Mesendoderm (in vitro differentiated cells): ENCODE results near the gene TRAPPC1.

Source experiments
- DNase-seq: peaks from one replicate; pipeline ENCODE4 v3.0.0; 2013
- H2AK5ac ChIP-seq: 2 replicates; pipeline ENCODE4 v1.6.1; 2013; ENCODE audit warnings: low read length, inconsistent platforms
- H2BK120ac ChIP-seq: 2 replicates; pipeline ENCODE4 v1.6.1; 2013; ENCODE audit warnings: low read depth, mild to moderate bottlenecking, low read length, moderate library complexity, mixed read lengths
- H2BK15ac ChIP-seq: replicated peaks from 2 replicates; pipeline ENCODE4 v1.6.1; 2013; ENCODE audit warnings: low read depth, mild to moderate bottlenecking, moderate library complexity
- H2BK5ac ChIP-seq: 2 replicates; pipeline ENCODE4 v1.6.1; 2013; ENCODE audit warnings: low read length, inconsistent platforms
- H3K18ac ChIP-seq: 2 replicates; pipeline ENCODE4 v1.6.1; 2013; ENCODE audit warnings: mild to moderate bottlenecking, low read length, mixed read lengths
- H3K23ac ChIP-seq: one replicate; pipeline ENCODE4 v1.6.1; 2013; ENCODE audit warnings: low read length
- H3K27ac ChIP-seq: 2 replicates; pipeline ENCODE4 v1.5.1; 2013; ENCODE audit warnings: low read depth, mild to moderate bottlenecking, inconsistent platforms, low read length, moderate library complexity
- H3K27me3 ChIP-seq: 2 replicates; pipeline ENCODE4 v1.6.1; 2013; ENCODE audit warnings: low read length, control low read depth, mild to moderate bottlenecking, inconsistent platforms; ENCODE audit not compliant: insufficient read depth, poor library complexity
- H3K36me3 ChIP-seq: 2 replicates; pipeline ENCODE4 v1.6.1; 2013; ENCODE audit warnings: low read length, inconsistent platforms; ENCODE audit not compliant: control insufficient read depth, insufficient read depth
- H3K4ac ChIP-seq: one replicate; pipeline ENCODE4 v1.6.1; 2013; ENCODE audit warnings: low read depth, mild to moderate bottlenecking, low read length, moderate library complexity
- H3K4me1 ChIP-seq: 2 replicates; pipeline ENCODE4 v1.6.1; 2013; ENCODE audit warnings: low read depth, low read length, inconsistent platforms; ENCODE audit not compliant: control insufficient read depth
- H3K4me2 ChIP-seq: 2 replicates; pipeline ENCODE4 v1.6.1; 2013; ENCODE audit warnings: low read length
- H3K4me3 ChIP-seq: 2 replicates; pipeline ENCODE4 v1.5.1; 2013; ENCODE audit warnings: mild to moderate bottlenecking, low read length
- H3K56ac ChIP-seq: one replicate; pipeline ENCODE4 v1.6.1; 2013; ENCODE audit warnings: low read length
- H3K79me1 ChIP-seq: 2 replicates; pipeline ENCODE4 v1.6.1; 2013; ENCODE audit warnings: low read length, inconsistent platforms
- H3K79me2 ChIP-seq: 2 replicates; pipeline ENCODE4 v1.6.1; 2013; ENCODE audit warnings: mild to moderate bottlenecking, low read length; ENCODE audit not compliant: control insufficient read depth, insufficient read depth
- H3K9ac ChIP-seq: 2 replicates; pipeline ENCODE4 v1.6.1; 2013; ENCODE audit warnings: low read length, inconsistent platforms
- H4K5ac ChIP-seq: one replicate; pipeline ENCODE4 v1.6.1; 2013; ENCODE audit warnings: low read length
- H4K8ac ChIP-seq: one replicate; pipeline ENCODE4 v1.6.1; 2013; ENCODE audit warnings: low read depth, mild to moderate bottlenecking, control low read depth, low read length, moderate library complexity
- WGBS: extraction: QIAGEN DNeasy Blood & Tissue Kit; methylation state at CpG from one replicate; pipeline ENCODE4 v1.1.7; 2013; ENCODE audit warnings: low lambda C conversion rate, missing lambda C conversion rate; ENCODE audit not compliant: insufficient coverage; ENCODE audit errors: extremely low coverage; 5-methylcytosine and 5-hydroxymethylcytosine counted together

The TRAPPC1 gene

GRCh38 chr17:7929158-7930023 lies 2.4 kb downstream of the TRAPPC1 start, which contains the start of gene KCNAB3:
Gene KCNAB3, minus strand, starts transcription at chr17:7929856. Its CDS starts 421 bp downstream, at chr17:7929435.
- H3K36me3 ChIP-seq, result no peaks in the 10 kb centered on the region
- H3K4ac ChIP-seq, result no peak within 1 kb of the TSS
- H2BK15ac ChIP-seq, result no peak within 1 kb of the TSS
- H3K79me1 ChIP-seq, result peaks cover 9% of the 10 kb centered on the region
- H3K23ac ChIP-seq, result no peak within 1 kb of the TSS
- no peak within 1 kb of the TSS for H2BK5ac ChIP-seq
- H3K27me3 ChIP-seq, result peaks cover 11% of the 10 kb centered on the region
- H3K18ac ChIP-seq, result peak within 1 kb of the TSS; percentile 31
- H3K56ac ChIP-seq, result peak within 1 kb of the TSS; percentile 73
- peaks cover 2% of the 10 kb centered on the region for H3K79me2 ChIP-seq
- no peak within 1 kb of the TSS for H2BK120ac ChIP-seq
- H4K8ac ChIP-seq, result no peak within 1 kb of the TSS
- peak within 1 kb of the TSS; percentile 84 for H3K4me2 ChIP-seq
- no peak within 1 kb of the TSS for H2AK5ac ChIP-seq
- WGBS, result no CpG with 5 or more reads among the region's 67 CpGs
- no peak within 1 kb of the TSS for H3K27ac ChIP-seq
- H3K9ac ChIP-seq, result peak within 1 kb of the TSS; percentile 48
- peak; percentile 89 for DNase-seq
- H4K5ac ChIP-seq, result no peak within 1 kb of the TSS
- peaks cover 5% of the 10 kb centered on the region for H3K4me1 ChIP-seq
- H3K4me3 ChIP-seq, result no peak within 1 kb of the TSS

- H3K27me3 ChIP-seq, result peaks cover 17% of the 10 kb centered on the region
Measured at GRCh38 chr17:7927596-7927995, 4.2 kb downstream of the TRAPPC1 start.

GRCh38 chr17:7922845-7923628 lies 8.7 kb downstream of the TRAPPC1 start:
- no peak overlapping the region for H3K27ac ChIP-seq
- H3K18ac ChIP-seq, result no peak overlapping the region
- no peak overlapping the region for H2BK15ac ChIP-seq
- no peak overlapping the region for H2BK120ac ChIP-seq
- H2BK5ac ChIP-seq, result no peak overlapping the region
- no peak overlapping the region for H2AK5ac ChIP-seq
- no peaks in the 10 kb centered on the region for H3K36me3 ChIP-seq
- H3K79me1 ChIP-seq, result no peaks in the 10 kb centered on the region
- H3K4me3 ChIP-seq, result no peak overlapping the region
- no peak overlapping the region for H4K8ac ChIP-seq
- H3K27me3 ChIP-seq, result peaks cover 14% of the 10 kb centered on the region
- H3K4me1 ChIP-seq, result peaks cover 4% of the 10 kb centered on the region
- H3K23ac ChIP-seq, result no peak overlapping the region
- no peak overlapping the region for H3K4ac ChIP-seq
- WGBS, result no CpG with 5 or more reads among the region's 45 CpGs
- peak overlapping the region; percentile 83 for H3K56ac ChIP-seq
- H4K5ac ChIP-seq, result no peak overlapping the region
- H3K9ac ChIP-seq, result peak overlapping the region; percentile 64
- H3K79me2 ChIP-seq, result no peaks in the 10 kb centered on the region
- peak overlapping the region; percentile 67 for H3K4me2 ChIP-seq
- DNase-seq, result peak; percentile 87

More at GRCh38 chr17:7927596-7927995, 4.2 kb downstream of the TRAPPC1 start:
- H3K4ac ChIP-seq, result no peak overlapping the region
- no peak overlapping the region for H3K18ac ChIP-seq
- H3K4me3 ChIP-seq, result no peak overlapping the region
- H3K9ac ChIP-seq, result no peak overlapping the region
- peaks cover 2% of the 10 kb centered on the region for H3K79me1 ChIP-seq
- no peaks in the 10 kb centered on the region for H3K79me2 ChIP-seq
- H4K8ac ChIP-seq, result no peak overlapping the region
- no CpG with 5 or more reads among the region's 3 CpGs for WGBS
- H3K56ac ChIP-seq, result no peak overlapping the region
- H3K23ac ChIP-seq, result no peak overlapping the region
- peak; percentile 55 for DNase-seq
- no peak overlapping the region for H2BK5ac ChIP-seq
- peaks cover 2% of the 10 kb centered on the region for H3K4me1 ChIP-seq
- H2BK15ac ChIP-seq, result no peak overlapping the region
- no peak overlapping the region for H3K4me2 ChIP-seq
- H3K36me3 ChIP-seq, result no peaks in the 10 kb centered on the region
- no peak overlapping the region for H2AK5ac ChIP-seq
- no peak overlapping the region for H4K5ac ChIP-seq
- no peak overlapping the region for H3K27ac ChIP-seq
- H2BK120ac ChIP-seq, result no peak overlapping the region

- Histone ChIP-seq H3K56ac (peak overlapping the region; percentile 83), H3K9ac (peak overlapping the region; percentile 64), H3K79me2 (no peaks in the 10 kb centered on the region), H4K5ac (no peak overlapping the region), H3K27me3 (peaks cover 13% of the 10 kb centered on the region), H2BK120ac (no peak overlapping the region), H2BK5ac (no peak overlapping the region), H3K23ac (no peak overlapping the region), H3K36me3 (no peaks in the 10 kb centered on the region), H3K4ac (no peak overlapping the region), H2AK5ac (no peak overlapping the region), H3K18ac (no peak overlapping the region), H3K79me1 (no peaks in the 10 kb centered on the region), H2BK15ac (no peak overlapping the region), H3K4me2 (peak overlapping the region; percentile 67), H3K27ac (no peak overlapping the region), H3K4me1 (peaks cover 4% of the 10 kb centered on the region), H4K8ac (no peak overlapping the region), H3K4me3 (no peak overlapping the region)
- DNase-seq, result no peak
- no CpG with 5 or more reads among the region's 16 CpGs for WGBS
Measured at GRCh38 chr17:7922269-7922844, 9.4 kb downstream of the TRAPPC1 start.

GRCh38 chr17:7916808-7917207 lies 14.9 kb downstream of the TRAPPC1 start:
- Histone ChIP-seq H2BK15ac (no peak overlapping the region), H3K23ac (no peak overlapping the region), H3K27ac (no peak overlapping the region), H2AK5ac (no peak overlapping the region), H2BK120ac (no peak overlapping the region), H3K36me3 (no peaks in the 10 kb centered on the region), H4K5ac (no peak overlapping the region), H3K9ac (no peak overlapping the region), H3K4me3 (no peak overlapping the region), H3K4me2 (no peak overlapping the region), H2BK5ac (no peak overlapping the region), H3K79me1 (no peaks in the 10 kb centered on the region), H3K56ac (no peak overlapping the region), H3K18ac (no peak overlapping the region), H3K79me2 (no peaks in the 10 kb centered on the region), H3K4me1 (no peaks in the 10 kb centered on the region), H3K4ac (no peak overlapping the region), H3K27me3 (peaks cover 12% of the 10 kb centered on the region), H4K8ac (no peak overlapping the region)
- no CpG with 5 or more reads among the region's 2 CpGs for WGBS
- no peak for DNase-seq
